ENCODE data around the gene COL4A3.

DNA sequence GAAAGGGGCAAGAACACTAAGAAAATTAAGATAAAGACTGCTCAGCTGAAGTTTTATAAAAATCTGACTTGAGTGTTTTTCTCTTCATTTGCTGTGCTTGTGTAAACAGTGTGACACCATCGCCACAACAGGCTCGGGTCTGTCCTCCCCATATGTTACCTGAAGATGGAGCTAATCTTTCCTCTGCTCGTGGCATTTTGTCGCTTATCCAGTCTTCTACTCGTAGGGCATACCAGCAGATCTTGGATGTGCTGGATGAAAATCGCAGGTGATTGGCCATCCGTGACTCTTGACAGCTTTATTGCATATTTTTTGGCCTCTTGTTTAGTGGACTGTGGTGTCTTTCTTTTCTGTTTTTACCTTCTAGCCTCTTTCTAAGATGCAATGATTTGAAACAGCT lies 182.7 kb downstream of the COL4A3 start:
- TF ChIP-seq, protein P1, sequence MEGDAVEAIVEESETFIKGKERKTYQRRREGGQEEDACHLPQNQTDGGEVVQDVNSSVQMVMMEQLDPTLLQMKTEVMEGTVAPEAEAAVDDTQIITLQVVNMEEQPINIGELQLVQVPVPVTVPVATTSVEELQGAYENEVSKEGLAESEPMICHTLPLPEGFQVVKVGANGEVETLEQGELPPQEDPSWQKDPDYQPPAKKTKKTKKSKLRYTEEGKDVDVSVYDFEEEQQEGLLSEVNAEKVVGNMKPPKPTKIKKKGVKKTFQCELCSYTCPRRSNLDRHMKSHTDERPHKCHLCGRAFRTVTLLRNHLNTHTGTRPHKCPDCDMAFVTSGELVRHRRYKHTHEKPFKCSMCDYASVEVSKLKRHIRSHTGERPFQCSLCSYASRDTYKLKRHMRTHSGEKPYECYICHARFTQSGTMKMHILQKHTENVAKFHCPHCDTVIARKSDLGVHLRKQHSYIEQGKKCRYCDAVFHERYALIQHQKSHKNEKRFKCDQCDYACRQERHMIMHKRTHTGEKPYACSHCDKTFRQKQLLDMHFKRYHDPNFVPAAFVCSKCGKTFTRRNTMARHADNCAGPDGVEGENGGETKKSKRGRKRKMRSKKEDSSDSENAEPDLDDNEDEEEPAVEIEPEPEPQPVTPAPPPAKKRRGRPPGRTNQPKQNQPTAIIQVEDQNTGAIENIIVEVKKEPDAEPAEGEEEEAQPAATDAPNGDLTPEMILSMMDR (conservative IDR thresholded peaks at IDR 0.05) = no peak; the same call in 1 of the 2 replicates
- no peak for TF ChIP-seq ZFX (IDR thresholded peaks at IDR 0.05)

All from C4-2B (cell line).